ENCODE results near the gene SLC2A1. TPM values are rescaled to one million over a fixed set of nuclear protein-coding genes. Genes with fewer than 3 reads are reported as not detected.

Gene SLC2A1
- total and polyA plus RNA-seq, 2 of the 13 experiments (the other 11 are each of a cell fraction or from before 2014, with no cell fraction given) = 125 to 423 TPM

- TF ChIP-seq RAD21 (CRISPR knock-in tag; IDR thresholded peaks at IDR 0.05) (peak; percentile 37; the same call in 1 of the 2 replicates), KMT2B (CRISPR knock-in tag; IDR thresholded peaks at IDR 0.05) (no peak), NR0B2 (CRISPR knock-in tag; IDR thresholded peaks at IDR 0.05) (0 out of 2 replicates have a peak, but pooled peaks have one; percentile 6), TAF15 (IDR thresholded peaks at IDR 0.05; ENCODE audit: low read depth, low read length, poor library complexity, severe bottlenecking) (no peak), NR2F6 (IDR thresholded peaks at IDR 0.05) (no peak), NR2F6 (CRISPR knock-in tag; IDR thresholded peaks at IDR 0.05) (peak; percentile 42; the same call in 1 of the 2 replicates), NR2F2 (IDR thresholded peaks at IDR 0.05; ENCODE audit: borderline replicate concordance, low read depth) (no peak), ZNF580 (CRISPR knock-in tag; IDR thresholded peaks at IDR 0.05; ENCODE audit: borderline replicate concordance, low read depth) (peak; percentile 15; the same call in 1 of the 2 replicates), STAG1 (CRISPR knock-in tag; IDR thresholded peaks at IDR 0.05) (peak; percentile 16; the same call in 1 of the 2 replicates), HDAC2 (CRISPR knock-in tag; IDR thresholded peaks at IDR 0.05) (peak; percentile 70), SOX13 (IDR thresholded peaks at IDR 0.05) (no peak), SOX13 (CRISPR knock-in tag; conservative IDR thresholded peaks at IDR 0.05 in 1 of 2, IDR thresholded peaks at IDR 0.05 in 1 of 2) (peak in 1 of 2 experiments; percentile 39; a peak in 1 of 4 replicates), CERS6 (CRISPR knock-in tag; IDR thresholded peaks at IDR 0.05) (0 out of 2 replicates have a peak, but pooled peaks have one; percentile 23), ZNF451 (CRISPR knock-in tag; IDR thresholded peaks at IDR 0.05) (peak; percentile 91), SIX1 (CRISPR knock-in tag; IDR thresholded peaks at IDR 0.05; ENCODE audit: borderline replicate concordance) (no peak), CREB1 (IDR thresholded peaks at IDR 0.05) (peak; percentile 54), CREB1 (CRISPR knock-in tag; IDR thresholded peaks at IDR 0.05) (peak; percentile 74), ZNF749 (CRISPR knock-in tag; IDR thresholded peaks at IDR 0.05; ENCODE audit: borderline replicate concordance) (0 out of 2 replicates have a peak, but pooled peaks have one; percentile 45), BHLHE40 (IDR thresholded peaks at IDR 0.05; ENCODE audit: low read length) (no peak), ZNF121 (CRISPR knock-in tag; IDR thresholded peaks at IDR 0.05) (peak; percentile 91), SIN3A (IDR thresholded peaks at IDR 0.05; ENCODE audit: borderline replicate concordance, low read depth, low read length) (peak; percentile 91), TP53 (CRISPR knock-in tag; conservative IDR thresholded peaks at IDR 0.05) (peak; percentile 54; the same call in 1 of the 2 replicates), ZNF503 (CRISPR knock-in tag; IDR thresholded peaks at IDR 0.05) (peak; percentile 19; the same call in 1 of the 2 replicates), ZNF501 (CRISPR knock-in tag; IDR thresholded peaks at IDR 0.05) (peak; percentile 36; the same call in 1 of the 2 replicates), TFAP4 (IDR thresholded peaks at IDR 0.05; ENCODE audit: borderline replicate concordance, low read depth) (peak; percentile 36; the same call in 1 of the 2 replicates), MLLT10 (CRISPR knock-in tag; IDR thresholded peaks at IDR 0.05) (no peak), SAFB2 (CRISPR knock-in tag; IDR thresholded peaks at IDR 0.05; ENCODE audit: borderline replicate concordance, low read depth) (no peak)
Measured at GRCh38 chr1:42958488-42959319, at the start of gene SLC2A1 (continued).
